GM20431 (cell line): ENCODE results near the gene PAGR1.

ENCODE experiments used
- in situ Hi-C: fragments of 300-500 bp; cut with MseI, MboI; formaldehyde crosslinking; loops from one replicate; pipeline ENCODE4 v1.15.0; 2020; ENCODE audit warnings: low sequenced_read_pairs; ENCODE audit not compliant: unreplicated experiment

The PAGR1 gene

GRCh38 chr16:29811896-29812665 lies 3.9 kb upstream of the PAGR1 start, which contains the start of gene PRRT2:
PRRT2 (plus strand) TSS chr16:29812193; CDS start chr16:29813055, 862 bp downstream.
- in situ Hi-C loops, result loop anchor here (10.0 kb wide), 1 partner anchor 63 kb away; no protein-coding TSS in a partner anchor

GRCh38 chr16:29812754-29813643 lies 3.0 kb upstream of the PAGR1 start:
- in situ Hi-C loops, result loop anchor here (10.0 kb wide), 1 partner anchor 62 kb away; no protein-coding TSS in a partner anchor

GRCh38 chr16:29813644-29814562 lies 2.0 kb upstream of the PAGR1 start:
- in situ Hi-C loops, result loop anchor here (10.0 kb wide), 1 partner anchor 61 kb away; no protein-coding TSS in a partner anchor

GRCh38 chr16:29814592-29814991 lies 1.4 kb upstream of the PAGR1 start:
- in situ Hi-C loops, result loop anchor here (10.0 kb wide), 1 partner anchor 60 kb away; no protein-coding TSS in a partner anchor

GRCh38 chr16:29815032-29815721 lies 775 bp upstream of the PAGR1 start:
- in situ Hi-C loops, result loop anchor here (10.0 kb wide), 1 partner anchor 60 kb away; no protein-coding TSS in a partner anchor

GRCh38 chr16:29816694-29817441 lies 916 bp downstream of the PAGR1 start:
- in situ Hi-C loops, result loop anchor here (10.0 kb wide), 1 partner anchor 58 kb away; no protein-coding TSS in a partner anchor

- in situ Hi-C loops, result loop anchor here (10.0 kb wide), 1 partner anchor 57 kb away; no protein-coding TSS in a partner anchor
Observed at GRCh38 chr16:29818082-29818481, 2.1 kb downstream of the PAGR1 start.

- in situ Hi-C loops, result loop anchor here (10.0 kb wide), 1 partner anchor 55 kb away; no protein-coding TSS in a partner anchor
Observed at GRCh38 chr16:29819506-29819905, 3.6 kb downstream of the PAGR1 start.

- in situ Hi-C loops, result no loop called here
Observed at GRCh38 chr16:29820271-29820701, 4.3 kb downstream of the PAGR1 start, which contains the start of gene MVP. MVP (plus strand) TSS chr16:29820462; CDS start chr16:29830550, 10,088 bp downstream.

GRCh38 chr16:29820730-29821642 lies 5.0 kb downstream of the PAGR1 start:
- in situ Hi-C loops, result no loop called here

- in situ Hi-C loops, result no loop called here
Observed at GRCh38 chr16:29821643-29822115, 5.7 kb downstream of the PAGR1 start.

GRCh38 chr16:29824589-29825144 lies 8.7 kb downstream of the PAGR1 start:
- in situ Hi-C loops, result loop anchor here (25.0 kb wide), 1 partner anchor 188 kb away; the partner anchor contains the start of genes C16orf92 and DOC2A

GRCh38 chr16:29825145-29826044 lies 9.4 kb downstream of the PAGR1 start:
- in situ Hi-C loops, result loop anchor here (25.0 kb wide), 1 partner anchor 187 kb away; the partner anchor contains the start of genes C16orf92 and DOC2A

- in situ Hi-C loops, result loop anchor here (25.0 kb wide), 1 partner anchor 186 kb away; the partner anchor contains the start of genes C16orf92 and DOC2A
Observed at GRCh38 chr16:29826342-29826695, 10.4 kb downstream of the PAGR1 start.

- in situ Hi-C loops, result loop anchor here (25.0 kb wide), 1 partner anchor 182 kb away; the partner anchor contains the start of genes C16orf92 and DOC2A
Observed at GRCh38 chr16:29830774-29831173, 14.8 kb downstream of the PAGR1 start.
